Dermis blood vessel endothelial cell (primary cell): Measurements from ENCODE around the gene RSAD2. TPM values are rescaled to one million over a fixed set of nuclear protein-coding genes. Genes with fewer than 3 reads are reported as not detected.

Source experiments
- DNase-seq: peaks from one replicate; pipeline ENCODE4 v3.0.0; 2010
- total RNA-seq: library from RNA; depleted of rRNA; stranded (reverse); fragments of >200 nt; gene quantifications from 2 replicates; pipeline ENCODE4 v1.2.3, GENCODE V29; 2014

RSAD2 gene
- total RNA-seq, 1 donor from 2014 or later = 1.2 TPM

DNA sequence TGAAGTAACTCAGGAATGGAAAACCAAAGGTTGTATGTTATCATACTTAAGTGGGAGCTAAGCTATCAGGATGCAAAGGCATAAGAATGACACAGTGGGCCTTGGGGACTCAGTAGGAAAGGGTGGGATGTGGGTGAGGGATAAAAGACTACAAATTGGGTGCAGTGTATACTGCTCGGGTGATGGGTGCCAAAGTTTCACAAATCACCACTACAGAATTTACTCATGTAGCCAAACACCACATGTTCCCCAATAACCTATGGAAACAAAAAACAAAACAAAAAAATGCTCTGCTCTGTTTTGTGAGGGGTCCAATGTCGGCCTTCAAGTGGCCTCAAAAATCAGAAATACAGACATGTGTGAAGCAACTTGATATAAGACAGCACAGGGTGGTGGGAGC lies 30.7 kb downstream of the RSAD2 start:
- DNase-seq = no peak

DNA sequence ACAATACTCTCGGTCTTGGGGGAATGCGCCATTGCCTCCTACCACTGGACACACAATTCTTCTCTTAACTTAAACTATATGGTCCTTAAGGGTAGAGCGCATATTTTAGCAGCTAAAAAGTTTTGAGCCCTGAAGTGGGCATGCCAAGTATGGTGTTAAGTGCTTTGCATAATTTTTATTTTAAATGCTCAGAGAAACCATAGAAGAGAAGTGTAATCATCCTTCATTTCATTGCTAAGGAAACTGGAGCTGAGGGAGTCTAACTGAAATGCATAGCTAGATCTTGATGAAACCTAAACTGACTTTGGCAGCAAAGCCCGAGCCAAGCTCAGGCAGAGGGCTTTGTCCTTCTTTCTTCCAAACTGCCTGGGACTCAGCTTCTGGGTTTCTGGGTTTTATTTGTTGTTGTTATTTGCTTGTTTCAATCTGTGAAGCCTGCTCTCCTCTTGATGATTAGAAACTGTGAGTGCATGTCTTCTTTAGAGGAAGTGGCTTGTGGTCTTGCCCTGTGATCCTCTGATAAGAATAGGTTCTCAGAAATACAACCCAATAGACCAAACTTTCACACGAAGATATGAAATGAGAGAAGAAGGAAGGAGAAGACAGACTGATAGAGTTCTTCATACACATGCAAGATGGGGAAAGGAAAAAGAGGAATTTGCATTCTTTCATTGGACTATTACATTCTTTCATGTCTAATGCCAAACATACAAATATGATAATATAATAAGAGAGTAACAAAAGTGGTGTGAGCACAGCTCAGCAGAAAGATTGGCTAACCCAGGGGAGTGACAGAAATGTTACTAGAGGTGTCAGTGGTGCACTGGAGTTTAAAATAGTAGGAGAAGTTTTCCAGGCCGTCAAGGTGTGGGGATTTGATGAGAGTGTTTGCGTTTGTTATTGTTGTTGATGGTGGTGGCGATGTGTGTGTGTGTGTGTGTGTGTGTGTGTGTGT lies 32.1 kb downstream of the RSAD2 start:
- DNase-seq = no peak

DNA sequence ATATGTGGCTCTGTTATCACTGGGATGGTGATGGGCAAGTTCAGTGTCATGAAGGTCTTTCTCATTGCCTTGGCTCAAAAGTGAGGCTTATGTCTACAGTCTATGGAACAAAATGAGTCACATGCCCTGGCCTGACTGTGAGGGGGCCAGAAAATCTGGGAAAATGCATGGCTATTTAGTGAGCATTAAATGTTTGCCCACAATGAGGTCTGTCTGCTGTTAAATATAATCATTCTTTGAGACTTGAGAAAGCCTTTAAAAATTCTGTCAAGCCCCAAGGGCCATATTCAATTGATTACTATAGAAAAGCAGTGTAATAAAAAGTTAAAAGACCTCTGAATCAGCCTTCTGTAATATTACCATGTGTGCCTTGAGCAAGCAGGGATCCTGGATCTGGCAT lies 34.1 kb downstream of the RSAD2 start:
- no peak for DNase-seq

DNA sequence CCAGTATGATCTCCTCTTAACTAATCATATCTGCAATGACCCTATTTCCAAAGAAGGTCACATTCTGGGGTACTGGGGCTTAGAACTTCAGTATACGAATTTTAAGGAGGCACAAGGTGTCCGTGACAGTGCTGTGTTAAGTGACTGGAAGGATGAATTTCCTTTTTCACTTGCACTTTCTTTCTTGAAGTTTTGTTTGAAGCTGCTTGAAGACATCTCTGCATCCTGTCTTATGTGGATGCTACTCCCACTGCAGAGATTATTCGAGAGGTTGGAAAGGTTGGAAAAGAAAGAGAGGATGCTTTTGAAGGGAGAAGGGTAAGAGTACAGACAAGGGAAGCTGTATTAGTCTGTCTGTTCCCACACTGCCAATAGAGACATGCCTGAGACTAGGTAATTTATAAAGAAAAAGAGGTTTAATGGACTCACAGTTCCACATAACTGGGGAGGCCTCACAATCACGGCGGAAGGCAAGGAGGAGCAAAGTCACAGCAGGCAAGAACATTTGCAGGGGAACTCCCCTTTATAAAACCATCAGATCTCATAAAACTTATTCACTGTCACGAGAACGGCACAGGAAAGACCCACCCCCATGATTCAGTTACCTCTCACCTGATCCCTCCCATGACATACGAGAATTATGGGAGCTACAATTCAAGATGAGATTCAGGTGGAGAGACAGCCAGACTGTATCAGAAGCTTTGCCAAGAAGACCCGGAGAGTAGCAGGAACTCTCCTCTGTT lies 36.0 kb downstream of the RSAD2 start:
- DNase-seq = no peak

DNA sequence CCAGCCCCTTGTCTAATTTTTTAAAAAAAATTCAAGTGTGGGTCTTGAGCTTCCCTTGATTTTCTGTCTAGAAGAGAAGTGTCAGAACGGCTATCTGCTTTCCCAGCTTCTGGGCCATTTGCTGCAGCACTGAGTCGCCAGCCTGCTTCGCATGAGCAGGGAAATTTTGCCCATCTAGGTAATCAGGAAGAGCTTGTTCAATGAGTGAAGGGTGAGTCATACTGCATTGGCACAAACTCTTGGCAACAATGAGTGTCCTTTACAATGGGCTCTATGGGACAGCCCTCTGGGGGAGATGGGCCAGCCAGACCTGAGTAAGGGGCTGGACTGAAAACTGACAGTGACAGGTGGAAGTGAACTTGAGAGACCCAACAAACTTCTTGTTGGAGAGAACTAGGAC lies 37.3 kb downstream of the RSAD2 start:
- peak; percentile 71 for DNase-seq

DNA sequence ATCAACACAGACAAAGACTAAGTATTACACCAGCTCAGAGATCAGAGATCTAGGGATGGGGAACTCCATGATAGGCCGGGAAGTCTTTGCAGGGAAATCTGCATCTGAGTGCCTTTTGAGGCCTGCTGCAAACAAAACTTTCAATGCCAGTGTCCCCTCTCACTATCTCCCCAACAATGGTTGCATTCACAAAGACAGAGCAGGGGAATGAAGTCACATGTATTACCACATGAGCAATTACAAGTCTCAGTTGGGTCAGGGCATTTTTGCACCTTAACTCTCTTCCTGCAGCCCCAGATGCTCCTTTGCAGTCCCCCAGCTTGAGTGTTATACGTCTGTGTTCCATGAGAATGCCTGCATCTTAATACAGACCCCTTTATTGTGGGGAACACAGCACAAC lies 37.8 kb downstream of the RSAD2 start:
- no peak for DNase-seq

DNA sequence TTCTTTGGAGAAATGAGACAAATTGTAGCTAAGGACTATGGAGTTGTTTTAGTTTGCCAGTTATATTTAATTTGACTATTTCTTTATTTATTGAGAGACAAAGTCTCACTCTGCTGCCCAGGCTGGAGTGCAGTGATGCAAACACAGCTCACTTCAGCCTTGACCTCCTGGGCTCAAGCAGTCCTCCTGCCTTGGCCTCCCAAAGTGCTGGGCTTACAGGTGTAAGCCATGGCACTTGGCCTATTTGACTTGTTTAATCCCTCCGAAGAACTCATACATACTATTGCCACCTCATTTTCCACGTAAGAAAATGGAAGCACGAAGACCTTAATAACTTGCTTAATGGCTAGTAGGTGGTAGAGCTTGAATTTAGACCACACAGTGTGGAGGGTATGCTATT lies 38.6 kb downstream of the RSAD2 start:
- no peak for DNase-seq

DNA sequence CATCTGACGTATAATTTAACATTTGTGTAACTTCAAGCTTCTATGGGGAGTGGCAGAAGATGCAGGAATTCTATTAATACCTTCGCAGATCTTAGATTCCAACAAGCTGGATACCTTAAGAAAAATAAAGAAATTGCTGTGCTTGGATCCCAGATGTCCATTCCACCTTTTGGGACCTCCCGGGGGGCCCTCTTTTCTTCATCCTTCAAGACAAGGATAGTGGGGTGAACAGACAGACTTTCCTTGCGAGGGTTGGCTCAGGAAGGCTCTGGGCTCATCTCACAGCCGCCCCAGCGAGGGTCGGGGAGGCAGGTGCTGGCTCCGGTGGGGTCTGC lies 39.1 kb downstream of the RSAD2 start:
- DNase-seq = no peak

DNA sequence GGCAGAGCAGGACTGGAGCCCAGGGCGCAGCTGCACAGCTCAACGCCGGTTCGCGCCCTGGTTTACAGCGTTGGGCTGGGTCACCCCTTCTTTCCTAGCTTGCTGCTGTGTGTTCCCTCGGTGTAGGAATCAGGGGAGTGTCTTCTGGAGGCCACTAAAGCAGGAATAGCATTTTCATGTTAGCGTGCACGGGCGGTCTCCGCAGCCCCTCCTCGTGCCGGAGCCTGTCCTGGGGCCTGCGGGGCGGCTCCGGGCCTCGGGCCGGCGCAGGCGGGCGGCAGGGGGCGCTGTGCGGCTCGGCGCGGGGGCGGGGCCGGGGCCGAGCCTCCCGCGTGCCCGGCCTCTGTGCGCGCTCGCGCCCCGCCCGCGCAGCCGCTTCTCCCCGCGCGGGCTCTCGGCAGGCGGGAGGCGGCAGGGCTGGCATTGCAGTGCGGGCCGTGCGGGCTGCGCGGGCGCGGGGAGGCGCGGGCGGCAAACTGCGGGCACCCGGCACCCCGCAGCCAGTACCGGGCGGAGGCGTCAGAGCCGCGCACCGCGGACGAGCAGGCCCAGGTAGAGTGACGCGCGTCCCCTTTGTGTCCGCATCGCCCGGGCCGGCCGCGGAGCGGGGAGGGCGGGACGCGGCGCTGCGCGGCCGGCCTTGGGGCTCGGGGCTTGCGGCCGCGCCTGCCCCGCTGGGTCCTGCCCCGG lies 39.6 kb downstream of the RSAD2 start, which contains the start of gene RNF144A:
TSS of gene RNF144A (plus strand) at position 342 of the 690 bp plus-strand sequence. CDS start 79,515 bp downstream, outside the sequence.
- peak; percentile 64 for DNase-seq

DNA sequence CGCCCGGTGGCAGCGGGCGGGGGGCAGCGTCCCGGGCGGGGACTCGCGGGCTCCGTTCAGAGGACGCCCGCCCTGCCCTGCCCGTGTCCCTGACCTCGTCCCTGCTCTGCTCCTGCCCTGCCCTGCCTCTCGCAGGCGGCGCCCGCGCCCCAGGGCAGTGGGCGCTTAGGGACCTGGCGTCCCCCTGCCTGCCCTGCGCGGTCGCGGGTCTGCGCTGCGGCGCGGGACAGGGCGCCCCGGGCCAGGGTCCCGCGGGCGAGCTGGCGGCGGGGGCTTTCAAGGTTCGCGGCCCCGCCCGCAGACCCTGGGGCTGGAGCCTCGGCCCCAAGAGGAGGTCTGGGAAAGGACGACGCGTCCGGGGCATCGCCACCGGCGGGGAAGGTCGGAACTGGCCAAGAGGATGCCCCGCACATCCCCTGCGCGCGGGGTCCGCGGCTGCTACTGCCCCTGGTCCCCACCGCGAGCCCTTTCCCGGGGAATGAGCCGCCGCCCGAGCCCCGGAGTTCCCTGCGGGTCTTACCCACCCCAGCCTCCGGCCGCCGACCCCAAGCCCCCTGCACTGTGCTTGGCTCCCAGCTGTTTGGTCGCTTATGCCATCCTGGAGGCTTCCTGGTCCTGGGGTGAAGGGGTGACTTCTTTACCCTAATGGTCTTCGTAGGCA lies 40.3 kb downstream of the RSAD2 start:
- no peak for DNase-seq

DNA sequence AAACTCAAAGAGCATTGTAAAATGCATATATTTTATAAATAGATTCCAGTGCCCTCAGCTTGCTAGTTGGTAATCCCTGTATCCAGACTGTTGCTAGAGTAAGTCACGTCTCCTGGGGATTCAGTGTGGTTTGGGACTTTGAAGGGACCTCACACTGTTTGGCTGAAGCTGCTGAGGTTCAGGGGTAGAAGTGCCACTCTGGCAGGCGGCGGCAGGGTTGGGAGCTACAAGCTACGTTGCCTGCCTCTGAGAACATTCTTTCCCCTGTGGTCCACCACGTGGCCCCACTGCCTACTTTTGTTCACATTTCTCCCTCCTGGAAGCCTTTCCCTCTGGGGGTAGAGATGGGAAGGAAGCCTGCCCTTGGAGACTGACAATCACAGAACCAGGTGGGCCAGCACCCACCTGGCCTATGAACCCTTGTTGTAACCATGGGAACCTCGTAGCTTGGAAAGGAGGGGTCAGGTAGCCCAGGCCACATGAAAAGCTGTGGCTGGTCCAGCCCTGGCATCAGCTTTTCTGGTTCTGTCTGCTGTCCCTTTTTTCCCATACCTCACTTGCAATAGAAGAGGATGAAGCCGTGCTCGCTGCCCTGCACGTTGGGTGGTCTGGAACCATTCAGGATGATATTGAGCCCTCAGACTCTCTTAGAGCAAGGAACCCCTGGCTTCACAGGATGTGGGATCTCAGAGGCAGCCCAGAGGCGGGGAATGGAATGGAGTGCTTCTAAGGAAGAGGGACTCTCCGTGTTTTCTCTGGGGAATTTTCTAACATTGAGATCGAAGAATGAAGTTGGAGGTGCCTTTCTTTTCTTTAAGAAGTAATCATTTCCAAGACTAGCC lies 42.5 kb downstream of the RSAD2 start:
- no peak for DNase-seq

DNA sequence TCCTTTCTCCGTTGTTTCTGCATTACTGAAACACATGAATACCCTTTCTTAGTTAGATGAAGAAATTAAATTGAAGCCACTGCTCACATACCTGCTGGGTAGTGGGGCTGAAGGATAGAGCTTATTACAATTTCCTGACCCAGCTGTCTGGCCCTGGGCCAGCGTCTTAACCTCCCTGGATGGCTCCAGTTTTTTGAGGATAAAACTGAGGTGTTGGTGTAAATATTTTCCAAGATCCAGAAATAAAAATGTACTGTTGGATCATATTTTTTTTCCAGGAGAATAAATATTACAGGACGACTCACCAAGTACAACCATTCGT lies 43.1 kb downstream of the RSAD2 start:
- no peak for DNase-seq

DNA sequence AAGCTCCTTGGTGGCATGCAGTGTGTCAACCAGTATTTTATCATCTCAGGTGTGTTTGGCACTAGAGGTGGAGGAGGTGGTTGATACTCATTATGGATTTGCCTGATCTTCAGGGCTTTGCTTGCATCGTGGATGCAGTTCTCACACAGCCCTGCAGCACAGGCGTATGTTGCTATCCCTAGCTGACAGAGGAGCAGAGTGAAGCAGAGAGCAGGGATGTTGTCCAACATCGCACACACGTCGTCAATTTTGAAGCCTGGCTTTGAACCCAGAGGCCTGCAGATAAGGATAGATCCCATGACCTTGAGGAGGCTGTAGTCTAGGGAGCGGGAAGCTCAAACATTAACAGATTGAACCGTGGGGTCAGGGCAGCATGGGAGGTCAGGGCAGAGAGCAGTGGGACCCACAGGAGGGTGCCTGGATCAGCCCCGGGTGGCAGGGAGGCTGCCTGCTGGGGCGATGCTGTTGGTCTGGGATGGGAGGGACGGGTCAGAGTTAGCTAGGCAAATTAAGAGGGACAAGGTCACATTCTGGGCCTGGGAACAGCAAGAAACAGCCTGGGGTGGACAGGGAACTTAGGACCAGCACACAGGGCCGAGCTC lies 43.8 kb downstream of the RSAD2 start:
- DNase-seq = no peak

DNA sequence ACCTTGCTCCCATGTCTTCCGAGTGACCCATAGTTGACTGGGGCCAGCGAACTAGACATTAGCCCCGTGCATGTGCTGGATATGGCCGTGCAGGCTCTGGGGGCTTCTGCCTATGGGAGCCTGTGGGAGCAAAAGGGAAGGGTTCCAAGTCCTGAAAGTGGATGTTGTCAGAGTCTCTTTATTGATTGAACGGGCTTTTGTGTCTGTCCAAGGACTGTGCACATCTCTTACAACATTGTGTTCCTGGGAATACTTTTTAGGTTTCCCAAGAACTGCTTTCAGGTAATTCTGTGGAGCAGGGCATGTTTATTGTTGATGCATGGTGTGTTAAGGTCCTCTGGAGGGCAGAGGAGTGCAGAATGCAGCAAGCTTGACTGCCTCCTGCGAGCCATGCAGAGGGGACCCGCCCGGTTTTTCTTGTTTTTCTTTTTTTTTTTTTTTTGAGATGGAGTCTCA lies 44.7 kb downstream of the RSAD2 start:
- no peak for DNase-seq

DNA sequence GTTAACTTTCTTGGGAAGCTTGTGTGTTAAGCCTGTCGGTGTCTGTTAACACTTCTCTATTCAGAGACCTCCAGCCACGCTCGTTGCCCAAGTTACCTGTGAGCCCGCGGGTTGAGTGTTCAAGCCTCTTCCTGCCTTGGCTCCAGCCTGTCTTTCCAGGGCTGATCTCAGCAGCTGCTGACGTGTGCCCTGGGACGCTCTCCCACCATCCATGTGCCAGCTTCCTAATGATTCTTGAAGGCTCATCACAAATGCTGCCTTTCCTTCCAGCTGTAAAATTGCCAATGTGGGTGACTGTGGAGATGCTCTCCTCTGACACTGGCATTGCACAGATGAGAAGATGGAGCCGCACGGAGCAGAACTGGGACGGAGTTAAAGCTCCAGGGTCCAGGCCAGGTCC lies 45.7 kb downstream of the RSAD2 start:
- DNase-seq = no peak

DNA sequence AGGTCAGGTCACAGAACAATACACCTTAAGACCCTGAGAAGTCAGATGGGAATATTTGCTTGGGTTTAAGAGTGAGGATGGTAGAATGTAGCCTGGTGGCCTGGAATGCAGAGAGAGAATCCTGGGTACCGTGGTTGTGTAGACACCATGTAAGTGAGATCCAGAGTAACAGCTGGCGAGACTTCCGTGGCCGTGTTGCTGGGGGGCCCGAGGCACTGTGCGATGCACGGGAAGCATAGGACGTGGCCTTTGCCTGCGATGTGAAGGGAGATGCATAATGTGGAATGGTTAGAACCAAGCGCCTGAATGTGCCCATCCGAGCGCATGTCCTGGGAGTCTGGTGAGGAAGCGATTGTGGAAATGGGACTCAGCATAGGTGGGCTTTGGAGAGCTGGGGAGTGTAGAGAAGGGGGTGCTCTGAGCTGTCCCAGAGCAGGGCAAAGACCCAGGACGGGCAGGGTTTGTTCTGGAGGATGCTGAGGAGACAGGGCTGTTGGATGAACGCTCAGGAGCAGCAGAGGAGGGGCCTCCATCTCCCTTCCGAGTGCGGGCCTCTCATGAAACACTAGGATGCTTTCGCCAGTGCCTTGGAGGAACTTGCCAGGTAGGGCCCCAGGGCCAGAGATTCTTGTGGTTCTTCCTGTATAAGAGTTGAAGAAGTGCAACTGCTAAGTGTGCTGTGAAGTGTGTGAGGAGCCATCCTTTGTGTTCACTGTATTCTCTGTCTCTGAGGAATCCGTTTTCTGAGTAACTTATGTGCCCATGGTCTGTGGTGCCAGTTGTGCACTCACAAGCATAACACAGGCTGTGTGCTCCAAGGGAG lies 46.7 kb downstream of the RSAD2 start:
- DNase-seq = no peak

DNA sequence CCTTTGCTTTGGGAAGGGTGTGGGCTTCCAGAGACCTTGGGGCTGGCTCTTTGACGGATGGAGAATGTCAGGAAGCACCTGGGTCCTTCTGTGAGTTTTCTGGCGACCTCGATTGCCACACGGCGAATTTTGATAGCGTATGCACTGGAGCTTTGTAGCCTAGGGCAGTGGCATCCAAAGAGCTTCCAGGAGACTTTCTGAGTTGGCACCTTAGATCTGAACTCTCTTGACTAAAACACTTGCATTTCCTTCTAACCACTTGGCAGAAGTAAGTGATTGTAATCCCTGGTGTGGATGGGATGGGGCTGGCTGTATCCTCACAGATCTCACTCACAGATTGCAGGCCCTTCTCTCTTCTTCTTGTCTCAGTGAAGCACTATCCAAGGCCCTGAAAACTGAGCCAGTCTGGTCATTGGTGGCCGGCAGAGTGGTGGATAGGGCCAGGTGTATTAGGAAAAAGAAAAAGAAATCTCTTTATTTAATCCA lies 47.4 kb downstream of the RSAD2 start:
- no peak for DNase-seq

DNA sequence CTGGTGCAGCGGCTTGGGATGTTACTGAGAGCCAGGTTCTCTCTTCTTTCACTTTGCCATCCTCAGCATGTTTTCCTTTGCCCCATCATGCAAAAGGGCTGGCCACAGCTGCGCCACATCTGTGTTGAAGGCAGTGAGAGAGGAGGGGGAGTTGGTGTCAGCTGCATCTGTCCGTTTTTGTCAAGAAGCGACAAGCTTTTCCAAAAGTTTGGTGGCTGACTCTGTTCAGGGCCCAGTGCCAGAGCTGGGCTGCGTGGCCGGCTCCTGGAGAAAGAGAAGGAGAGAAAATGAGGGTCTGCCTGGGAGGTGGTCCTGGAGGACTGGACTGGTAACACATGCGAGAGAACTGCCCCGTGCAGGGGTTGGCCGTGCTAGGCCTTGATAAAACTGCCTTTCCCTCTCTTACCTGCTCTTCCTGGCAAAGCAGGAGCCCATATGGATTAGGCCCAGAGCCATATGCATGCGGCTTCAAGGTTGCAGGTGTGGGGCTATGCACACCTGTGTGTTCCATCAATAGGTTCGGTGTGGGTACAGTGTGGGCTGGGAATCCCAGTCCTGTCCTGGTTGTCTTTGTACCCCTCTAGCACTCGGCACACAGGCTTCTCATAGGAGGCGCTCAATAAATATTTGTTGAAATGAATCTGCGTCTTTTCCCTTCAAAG lies 48.6 kb downstream of the RSAD2 start:
- no peak for DNase-seq

DNA sequence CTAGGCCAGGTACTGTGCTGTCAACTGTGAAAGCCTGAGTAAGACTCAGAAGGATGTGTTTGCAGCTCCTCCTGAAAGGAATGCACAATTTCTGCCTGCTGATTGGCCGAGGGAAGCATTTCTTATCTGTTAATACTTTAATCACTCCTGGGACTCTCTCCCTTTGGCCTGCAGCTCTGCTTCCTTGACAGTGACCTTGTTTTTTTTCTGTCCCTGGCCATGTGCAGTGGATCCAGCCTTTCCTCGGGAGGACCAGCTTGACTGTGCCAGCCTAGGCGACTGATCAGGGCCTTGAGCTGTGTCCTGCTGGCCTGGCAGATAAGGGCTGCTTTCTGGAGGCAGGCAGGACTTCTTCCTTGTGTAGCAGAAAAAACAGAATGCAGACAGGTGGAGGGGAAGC lies 49.6 kb downstream of the RSAD2 start:
- no peak for DNase-seq

DNA sequence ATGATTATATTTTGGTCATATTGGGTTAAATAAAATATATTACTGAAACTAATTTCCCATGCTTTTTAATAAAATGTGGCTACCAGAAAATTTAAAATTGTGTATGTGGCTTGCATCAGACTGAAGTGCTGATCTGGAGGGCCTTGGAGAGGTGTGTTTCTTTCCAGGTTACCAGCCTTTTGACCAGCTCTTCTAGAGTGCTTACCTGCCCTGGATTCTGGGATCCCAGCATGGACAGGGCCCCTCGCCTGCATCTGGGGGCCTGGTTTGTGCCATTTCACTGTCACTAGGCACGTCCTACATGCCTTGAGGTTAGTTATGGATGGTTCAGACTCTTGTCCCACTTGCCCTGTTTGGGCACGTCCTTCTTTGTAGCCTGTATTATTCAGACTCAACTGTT lies 50.2 kb downstream of the RSAD2 start:
- no peak for DNase-seq
